Activated CD4-positive, alpha-beta T cell treated with anti-CD3 and anti-CD28 coated beads for 48 hours (primary cell): Measurements from ENCODE around the gene APOBEC4.

Source experiments
- DNase-seq: peaks from one replicate; pipeline ENCODE4 v3.0.0-alpha.2; 2020

APOBEC4 gene

DNA sequence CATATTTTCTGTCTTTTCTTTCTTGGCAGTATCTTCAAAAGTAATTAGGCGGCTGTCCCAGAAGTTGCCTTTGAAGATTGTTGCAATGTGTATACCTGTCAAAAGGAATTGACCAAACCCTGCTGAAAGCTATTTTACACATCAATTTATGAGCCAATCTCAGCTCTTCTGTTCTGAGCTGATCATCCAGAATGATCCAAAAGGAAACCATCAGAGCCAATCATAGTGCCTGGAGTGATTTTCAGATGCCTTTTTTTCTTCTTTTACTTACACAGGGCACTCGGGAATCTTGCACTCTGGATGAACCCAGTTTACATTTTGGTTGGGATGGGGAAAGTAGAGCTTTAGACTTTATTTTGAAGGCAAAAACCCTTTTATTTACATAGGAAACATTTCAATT lies 21.8 kb upstream of the APOBEC4 start:
- no peak for DNase-seq

DNA sequence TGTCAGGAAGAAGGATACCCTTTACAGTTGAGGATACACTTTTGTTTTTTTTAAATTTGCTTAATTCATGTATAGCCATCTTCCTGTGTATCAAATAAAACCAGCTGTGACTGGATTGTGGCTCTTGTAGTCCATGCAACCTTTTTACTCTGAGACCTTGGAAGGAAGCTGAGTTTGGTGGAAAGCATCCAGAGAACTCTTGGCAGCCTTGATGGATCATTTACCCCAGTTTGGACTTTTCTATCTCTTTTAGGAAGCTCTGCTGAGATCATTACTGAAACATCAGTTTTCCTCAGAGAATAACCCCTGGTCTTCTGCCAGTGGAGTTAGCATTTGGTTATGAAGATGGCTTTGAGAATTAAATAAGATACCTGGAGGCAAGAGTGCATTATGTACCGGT lies 21.2 kb upstream of the APOBEC4 start:
- DNase-seq = no peak

DNA sequence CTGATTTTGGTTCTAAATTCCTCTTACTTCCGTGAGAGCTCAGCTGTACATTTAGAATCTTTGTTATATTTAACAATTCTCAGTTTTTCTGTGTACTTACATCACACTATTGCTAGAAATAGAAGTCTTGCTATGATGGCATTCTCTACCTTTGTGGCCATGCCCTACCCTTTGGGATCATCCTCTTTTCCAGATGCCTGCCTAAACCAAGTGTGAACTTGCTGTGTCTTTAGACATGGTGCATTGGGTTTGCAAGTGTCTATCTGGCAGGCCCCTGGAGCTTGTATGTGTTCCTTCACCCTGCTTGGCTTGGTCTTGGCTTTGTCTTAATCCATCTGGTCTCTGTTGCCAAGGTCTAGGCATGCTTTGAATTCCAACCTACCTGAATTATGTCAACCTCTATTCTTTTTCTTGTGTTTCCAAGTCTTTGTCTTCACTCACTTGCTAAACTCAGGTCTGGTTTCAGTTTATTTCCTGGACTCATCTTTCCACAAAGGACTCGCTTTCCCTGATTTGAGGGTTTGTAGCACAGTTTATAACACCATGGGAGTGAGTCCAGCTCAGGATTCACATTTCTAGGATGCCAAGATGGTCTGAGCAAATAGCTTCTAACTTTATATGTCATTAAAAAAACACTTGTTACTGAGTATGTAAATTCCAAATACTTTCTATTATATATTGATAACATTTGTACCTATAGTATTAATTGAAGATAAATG lies 20.6 kb upstream of the APOBEC4 start:
- no peak for DNase-seq

DNA sequence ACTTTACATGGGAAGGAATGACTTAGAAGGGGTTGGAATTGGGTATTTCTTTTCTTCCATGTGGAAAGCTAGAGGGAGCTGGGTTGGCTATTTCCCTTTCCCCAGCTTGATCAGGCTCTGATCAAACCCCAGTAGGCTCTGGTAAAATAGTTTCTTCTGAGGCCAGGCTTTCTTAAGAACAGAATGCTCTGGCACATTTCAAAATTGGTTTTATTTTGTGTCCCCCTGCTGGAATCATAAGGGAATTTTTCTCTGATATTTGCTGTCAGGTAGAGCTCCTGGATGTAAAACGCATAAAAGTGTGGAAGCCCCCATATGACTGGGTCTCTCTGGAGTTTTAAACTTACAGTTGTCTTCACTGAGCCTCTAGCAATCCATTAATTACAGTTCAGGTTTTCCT lies 17.1 kb upstream of the APOBEC4 start:
- no peak for DNase-seq

DNA sequence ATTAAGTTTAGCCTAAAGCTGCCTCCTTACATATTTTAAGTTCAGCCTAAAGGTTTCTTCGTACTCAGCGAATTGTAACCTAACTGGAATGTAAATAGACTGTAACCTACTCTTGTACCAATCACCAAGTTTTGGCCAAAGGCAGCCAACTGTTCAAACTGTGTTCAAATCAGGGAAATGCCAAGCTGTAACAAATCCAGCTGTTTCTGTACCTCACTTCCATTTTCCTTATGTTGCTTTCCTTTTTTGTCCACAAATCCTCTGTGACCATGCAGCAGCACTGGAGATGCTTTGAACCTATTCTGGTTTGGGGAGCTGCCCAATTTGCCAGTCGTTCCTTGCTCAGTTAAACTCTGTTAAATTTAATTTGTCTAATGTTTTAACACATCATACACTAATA lies 3.2 kb upstream of the APOBEC4 start:
- DNase-seq = no peak

DNA sequence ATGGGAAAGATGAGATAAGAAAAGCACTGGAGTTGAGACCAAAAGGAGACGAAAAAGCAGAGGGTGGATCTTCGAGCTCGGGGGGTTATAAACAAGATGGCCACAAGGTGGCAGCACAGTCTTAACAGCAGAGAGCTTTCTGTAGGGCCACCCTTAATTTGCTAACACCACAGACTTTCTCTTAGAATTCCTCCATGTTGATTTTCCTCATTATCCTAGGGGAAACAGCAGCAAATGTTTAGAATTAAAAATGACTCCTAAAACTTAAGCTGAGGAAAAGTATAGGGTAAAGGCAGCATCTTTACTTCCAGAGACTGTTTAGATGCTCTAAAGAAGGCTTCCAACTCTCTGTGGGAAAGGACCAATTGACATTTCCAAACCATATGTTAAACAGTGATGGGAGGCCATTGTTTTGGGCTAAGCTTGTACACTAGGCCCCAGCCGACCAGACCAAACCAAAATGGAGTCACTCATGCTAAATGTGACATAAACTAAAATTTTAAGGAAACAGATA lies 2.5 kb upstream of the APOBEC4 start:
- peak; percentile 84 for DNase-seq

DNA sequence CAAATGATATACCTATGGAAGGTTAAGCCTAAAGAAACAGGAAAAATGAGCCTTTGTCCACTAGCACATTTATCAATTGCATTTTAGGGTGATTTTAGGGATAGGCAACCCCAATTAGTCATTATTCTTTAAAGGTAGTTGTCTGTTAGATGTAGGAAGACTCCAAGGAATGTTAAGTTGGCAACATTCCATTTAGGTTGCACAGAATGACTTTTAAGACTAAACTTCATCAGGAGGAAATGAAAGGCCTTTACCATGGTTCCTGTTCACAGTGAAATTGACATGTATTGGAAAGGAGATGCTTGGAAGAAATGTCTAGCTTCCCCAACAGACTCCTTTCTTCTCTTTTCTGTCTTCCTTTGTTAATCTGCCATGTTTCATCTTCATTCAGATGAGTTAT lies 1.6 kb upstream of the APOBEC4 start:
- no peak for DNase-seq

DNA sequence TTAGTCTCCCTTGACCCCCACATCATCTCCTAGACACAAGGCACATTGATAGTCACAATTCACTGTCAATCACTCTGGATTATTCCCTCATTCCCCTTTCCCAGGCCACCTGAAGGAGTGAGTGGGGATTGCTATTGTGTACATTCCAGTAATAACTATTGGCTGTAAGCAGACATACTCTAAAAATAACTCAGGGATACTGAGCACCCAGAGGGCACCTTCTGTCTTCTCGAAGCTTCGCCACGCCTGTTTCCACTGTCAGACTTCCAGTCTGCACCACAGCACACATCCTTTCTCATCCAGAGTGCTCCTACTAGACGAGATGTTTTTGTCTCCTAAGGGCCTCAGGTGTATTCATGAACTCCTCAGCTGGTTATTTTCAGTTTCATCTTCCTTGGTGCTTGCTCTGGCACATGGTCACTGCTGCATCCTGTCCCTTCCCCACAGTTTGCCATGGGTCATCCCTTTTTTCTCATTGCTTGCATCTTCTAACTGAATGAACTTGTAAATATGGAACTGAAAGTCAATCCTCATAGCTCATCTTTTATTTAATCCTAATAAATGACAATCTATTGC lies 848 bp upstream of the APOBEC4 start:
- DNase-seq = no peak

DNA sequence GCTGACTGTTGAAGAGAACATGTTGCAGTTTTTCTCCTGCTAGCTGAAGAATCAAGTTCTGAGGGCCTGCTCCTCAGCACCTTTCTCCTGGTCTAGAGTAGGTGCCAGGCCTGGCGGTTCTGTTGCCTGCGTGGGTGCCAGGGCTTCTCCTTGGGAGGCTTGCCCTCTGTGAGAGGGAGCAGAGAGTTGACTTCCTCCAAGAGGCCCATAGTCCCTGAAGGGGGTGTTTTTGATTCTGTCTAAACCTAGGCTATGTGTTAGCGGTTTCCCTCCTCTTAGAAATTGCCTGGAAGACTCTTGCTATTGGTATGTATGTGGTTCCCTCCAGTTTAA lies 312 bp upstream of the APOBEC4 start:
- DNase-seq = no peak

DNA sequence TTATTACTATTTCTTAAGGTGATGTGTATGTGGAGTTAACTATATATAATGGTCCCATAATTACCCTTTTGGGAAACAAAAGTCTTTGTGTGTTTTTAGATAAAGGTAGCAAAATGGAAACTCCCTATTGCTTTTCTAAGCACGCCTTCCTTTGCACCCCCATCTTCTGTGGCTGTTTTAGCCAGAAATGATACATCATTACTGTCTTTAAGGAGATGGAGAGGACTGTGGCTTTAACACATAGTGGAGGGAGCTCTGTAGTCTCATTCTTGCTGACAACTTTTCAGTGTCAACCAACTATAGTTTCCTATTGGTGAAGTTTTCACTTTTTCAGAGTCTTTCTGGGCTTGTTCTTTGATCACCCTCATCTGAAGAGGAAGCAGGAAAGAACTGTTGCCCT lies 1.0 kb downstream of the APOBEC4 start:
- DNase-seq = peak; percentile 33

DNA sequence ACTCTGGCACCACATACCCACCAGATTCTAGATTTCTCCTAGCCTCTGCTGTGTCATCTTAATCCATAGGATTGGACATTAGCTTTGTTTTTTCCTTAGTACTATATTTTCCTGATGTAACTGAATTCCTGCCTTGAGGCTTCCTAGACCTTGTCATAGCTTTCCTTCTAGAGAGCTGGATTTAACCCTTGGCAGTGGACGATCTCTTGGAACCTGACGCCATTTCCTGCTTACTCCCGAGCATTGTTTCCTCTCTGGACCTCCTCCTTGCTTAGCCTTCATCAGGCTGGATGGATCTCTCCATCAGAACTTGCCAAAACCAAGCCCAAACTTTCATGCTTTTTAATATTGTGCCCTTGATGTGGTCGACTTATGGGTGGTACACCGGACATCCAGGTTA lies 1.5 kb downstream of the APOBEC4 start:
- DNase-seq = no peak

DNA sequence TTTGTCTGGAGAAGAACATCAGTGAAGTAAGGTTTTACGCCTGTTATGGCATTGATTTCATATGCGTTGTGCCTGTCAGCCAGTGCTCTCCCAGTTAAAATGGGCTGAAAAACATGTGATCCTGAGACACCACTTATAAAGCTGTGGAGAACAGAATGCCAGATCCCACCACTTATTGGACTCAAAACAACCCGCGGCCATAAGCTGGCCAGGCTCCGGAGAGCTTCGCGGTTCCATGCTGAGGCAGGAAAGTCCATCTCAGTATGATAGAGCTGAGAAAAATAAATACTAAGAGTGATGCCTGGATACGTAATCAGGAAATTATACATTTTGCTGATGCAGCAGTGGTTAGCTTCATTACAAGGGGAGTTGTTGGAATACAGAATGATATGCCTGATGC lies 5.1 kb downstream of the APOBEC4 start:
- no peak for DNase-seq

DNA sequence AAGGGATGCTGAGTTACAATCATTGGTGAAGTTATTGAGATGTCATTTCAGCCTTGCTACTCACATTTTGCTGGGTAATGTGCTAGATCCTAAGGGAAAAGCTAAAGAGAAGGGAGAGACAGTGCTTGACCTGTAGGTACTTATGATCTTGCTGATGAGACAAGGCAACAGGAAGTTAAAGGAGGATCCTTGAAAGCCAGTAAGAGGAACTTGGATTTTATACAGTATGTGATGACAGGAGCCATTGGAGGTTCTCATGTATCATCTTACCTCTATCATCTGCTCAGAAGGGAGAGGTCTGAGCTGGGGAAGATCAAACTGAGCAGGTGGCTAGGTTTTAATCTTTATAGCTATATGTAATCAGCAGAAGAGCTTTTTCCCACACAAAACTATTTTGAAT lies 6.3 kb downstream of the APOBEC4 start:
- DNase-seq = no peak

DNA sequence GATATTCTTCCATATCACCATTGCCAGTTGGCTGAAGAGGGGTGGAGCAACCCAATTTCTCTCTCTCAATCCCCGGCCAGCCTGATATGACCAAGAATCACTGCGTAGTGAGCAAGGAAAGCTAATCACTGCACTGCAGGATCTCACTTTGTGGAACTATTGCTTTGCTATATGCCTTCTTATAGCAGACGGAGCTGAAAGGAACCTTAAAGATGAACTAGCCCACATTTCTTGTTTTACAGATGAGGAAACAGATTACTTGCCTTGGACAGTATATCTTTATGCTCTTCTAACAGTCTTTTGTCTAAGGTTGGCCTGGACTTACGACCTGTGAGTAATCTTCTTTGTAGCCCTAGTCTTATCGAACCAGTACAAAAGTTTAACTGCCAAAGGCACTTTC lies 7.6 kb downstream of the APOBEC4 start:
- DNase-seq = no peak

DNA sequence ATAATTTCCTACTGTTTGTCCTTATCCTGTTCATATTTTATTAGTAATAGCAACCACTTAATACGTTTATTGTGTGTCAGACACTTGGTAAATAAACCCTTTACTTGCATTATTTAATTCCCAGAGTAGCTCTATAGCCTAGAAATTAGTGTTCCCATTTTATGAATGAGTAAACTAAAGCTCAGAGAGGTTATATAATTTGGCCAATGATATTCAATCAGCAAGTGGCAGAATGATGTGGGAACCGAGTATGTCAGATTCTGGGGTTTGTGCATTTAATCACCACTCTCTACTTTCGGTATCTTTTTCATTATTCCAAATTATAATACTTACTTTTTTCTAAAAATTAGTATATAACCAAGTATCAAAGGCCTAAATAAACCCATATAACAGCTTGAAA lies 10.9 kb downstream of the APOBEC4 start:
- DNase-seq = no peak

DNA sequence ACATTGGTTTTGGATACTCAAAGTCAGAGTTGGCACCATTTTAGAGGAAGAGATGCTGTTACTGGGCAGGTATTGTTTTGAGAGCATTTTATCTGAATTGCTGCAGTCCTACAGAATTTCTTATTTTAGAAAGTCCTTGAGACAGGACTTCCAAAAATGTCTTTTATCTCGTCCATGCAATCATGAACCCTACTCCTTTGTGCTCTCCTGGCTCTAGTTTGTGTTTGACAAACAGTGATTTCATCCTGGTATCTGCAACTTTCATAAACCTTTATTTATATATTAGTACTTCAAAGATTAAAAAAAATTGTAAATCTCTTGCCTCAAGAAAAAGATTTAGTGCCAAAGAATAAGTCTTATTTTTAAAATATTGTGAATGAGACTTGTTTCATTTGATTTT lies 12.9 kb downstream of the APOBEC4 start:
- DNase-seq = no peak

DNA sequence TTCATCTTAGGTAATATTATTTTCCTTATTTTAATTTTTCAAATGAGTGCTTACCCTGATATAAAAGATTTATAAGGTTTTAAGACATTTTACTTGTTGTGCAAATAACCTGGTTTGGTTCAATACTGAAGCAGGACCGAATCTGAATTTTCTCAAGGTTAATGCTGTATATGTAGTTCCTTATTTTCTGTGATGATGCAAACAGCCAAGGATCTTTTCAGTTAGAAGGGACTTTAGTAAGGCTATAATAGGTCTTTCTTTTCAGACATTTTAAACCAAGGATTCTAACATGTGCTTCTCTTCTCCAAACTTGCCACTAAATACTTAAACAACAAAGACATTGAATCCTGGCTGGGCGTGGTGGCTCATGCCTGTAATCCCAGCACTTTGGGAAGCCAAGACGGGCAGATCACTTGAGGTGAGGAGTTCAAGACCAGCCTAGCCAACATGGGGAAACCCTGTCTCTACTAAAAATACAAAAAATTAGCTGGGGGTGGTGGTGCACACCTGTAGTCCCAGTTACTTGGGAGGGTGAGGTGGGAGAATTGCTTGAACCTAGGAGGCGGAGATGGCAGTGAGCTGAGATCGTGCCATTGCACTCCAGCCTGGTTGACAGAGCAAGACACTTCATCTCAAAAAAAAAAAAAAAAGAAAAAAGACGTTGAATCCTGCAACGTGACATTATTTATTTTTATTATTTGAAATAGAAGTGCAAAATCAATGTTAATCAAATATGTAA lies 14.3 kb downstream of the APOBEC4 start:
- DNase-seq = no peak

DNA sequence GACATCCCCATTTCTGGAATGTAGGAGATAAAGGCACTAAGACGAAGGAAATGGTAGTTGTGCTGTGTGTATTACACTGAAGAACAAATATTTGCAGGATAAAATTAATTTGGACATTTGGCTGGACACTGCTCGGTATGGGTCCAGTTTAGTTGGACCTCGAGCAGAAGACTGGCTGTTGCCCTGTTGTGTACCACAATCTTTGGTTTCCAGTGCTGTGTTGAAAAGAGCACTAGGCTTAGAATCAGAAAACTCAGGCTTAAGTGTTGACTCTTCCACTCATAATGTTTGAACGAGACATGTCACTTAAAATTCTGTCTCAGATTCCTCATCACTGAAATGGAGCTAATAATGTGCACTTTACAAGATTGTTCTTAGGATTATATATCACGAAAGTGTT lies 16.3 kb downstream of the APOBEC4 start:
- no peak for DNase-seq

DNA sequence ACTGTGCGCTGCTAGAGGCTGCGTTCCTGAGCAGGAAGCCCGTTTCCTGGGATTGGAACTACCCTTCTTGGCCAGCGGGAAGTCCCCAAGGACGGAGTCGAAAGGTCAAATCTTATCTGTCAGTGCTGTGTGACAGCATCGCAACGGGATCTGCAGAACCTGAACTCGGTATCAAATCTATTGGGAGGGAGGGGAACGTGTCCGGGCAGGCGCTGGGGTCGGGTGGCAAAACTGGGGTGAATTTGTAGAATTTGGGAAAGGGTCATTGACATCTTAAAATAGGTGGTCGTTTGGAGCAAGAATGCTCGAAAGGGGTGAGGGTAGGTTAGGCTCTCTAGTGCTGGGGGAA lies 16.8 kb downstream of the APOBEC4 start:
- DNase-seq = no peak

DNA sequence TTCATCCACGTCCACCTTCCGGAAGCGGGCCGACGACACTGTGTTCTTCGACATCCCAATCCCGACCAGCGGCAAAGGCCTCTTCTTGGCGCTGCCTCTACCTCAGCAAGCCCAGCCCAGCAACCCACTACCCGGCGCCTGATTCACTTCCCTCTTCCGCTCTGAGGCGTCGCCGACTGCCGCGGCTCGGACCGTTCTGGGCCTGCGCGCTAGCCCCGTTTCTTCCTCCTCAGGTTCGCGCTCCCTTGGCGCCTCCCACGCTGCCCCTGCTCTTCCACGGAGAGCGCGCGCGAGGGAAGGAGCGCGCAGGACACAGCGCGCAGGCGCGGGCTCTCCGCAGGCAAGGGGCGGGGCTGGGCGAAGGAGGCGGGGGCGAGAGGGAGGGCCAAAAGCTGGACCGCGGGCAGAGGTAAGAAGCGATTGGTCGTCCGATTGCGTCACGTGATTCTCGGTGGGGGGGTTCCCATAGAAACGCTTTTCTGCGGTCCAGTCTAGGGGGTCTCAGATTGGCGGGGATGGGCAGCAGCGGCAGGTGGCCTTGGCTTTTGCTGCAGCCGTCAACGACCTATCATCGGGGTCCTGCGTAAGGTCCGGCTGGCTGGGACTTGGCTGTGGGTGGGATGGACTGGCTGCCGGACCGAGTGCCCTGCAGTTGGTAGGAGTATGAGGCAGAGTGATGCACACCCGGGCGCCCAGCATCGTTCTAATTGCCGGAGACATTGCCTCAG lies 17.3 kb downstream of the APOBEC4 start, which contains the start of gene ARPC5:
TSS of gene ARPC5 (minus strand) at position 178 of the 728 bp plus-strand sequence. CDS start at position 54, 124 bp downstream.
- DNase-seq = peak; percentile 98

DNA sequence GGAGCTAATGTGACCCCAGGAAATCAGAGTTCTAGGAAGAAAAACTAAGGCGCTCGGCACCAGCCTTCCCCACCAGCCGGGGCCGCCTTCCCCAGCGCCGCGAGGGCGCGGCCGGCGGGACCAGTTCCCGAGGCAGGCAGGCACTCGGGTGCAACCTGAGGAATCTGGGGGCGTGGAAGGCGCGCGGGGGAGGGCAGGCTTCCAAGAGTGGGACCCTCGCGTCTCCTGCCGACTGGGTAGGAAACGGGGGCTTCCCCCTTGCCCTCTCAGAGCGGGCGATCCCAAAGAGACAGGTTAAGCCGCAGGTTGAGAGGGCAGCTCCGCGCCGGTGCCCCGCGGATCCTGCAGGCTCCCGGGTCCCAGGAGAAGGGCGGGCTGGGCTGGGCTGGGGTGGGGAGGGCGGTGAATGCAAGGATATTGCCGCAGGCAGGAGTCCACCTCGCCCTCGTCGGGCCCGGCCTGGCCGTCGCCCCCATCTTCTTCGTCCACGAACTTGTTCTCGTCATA lies 18.0 kb downstream of the APOBEC4 start:
- DNase-seq = peak; percentile 39

DNA sequence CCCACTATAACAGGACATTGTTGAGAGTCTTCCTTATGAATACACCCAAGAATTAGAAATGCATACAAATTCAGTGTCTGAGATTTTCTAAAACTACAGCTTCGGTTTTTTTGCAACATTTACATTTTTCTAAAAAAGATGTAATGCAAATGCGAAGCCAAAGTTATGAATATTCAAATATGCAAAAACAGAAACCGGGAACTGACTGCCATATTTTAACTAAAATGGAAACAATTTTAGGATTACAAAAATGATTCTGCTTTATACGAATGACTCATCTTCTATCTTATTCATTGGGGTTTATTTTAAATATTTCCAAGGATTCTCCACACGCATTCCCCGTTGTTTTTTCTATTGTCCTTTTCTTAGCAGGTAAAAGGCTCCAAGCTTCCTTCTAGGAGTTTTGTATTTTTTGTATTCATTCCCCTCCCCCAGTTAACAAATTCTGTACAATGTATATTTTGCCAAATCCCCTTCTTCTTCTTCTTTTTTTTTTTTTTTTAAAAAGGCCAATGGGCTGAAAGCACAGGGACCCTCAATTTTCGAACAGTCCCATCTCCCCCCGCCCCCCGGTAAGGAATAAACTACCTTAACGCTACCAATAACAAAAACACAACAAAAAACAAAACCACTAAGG lies 18.6 kb downstream of the APOBEC4 start:
- no peak for DNase-seq
